HepG2 (cell line): Measurements from ENCODE around the gene RIPPLY1. TPM values are rescaled to one million over a fixed set of nuclear protein-coding genes. Genes with fewer than 3 reads are reported as not detected.
A peak's percentile ranks its signal among the peaks of the same experiment; 100 is the strongest.

Source experiments
- ATAC-seq: fragments of 200-7000 bp; cut with Tn5 transposase; 3 replicates; pipeline ENCODE4 v1.9.1; 2020; ENCODE audit warnings: mild to moderate bottlenecking, moderate library complexity
- BruUV-seq: library from RNA; stranded (reverse); fragments of 400-500 nt; replicated peaks from 2 replicates; lab custom pipeline; 2021; lab: Mats Ljungman, UMichigan
- CTCF ChIA-PET: fragments of 300-600 bp; formaldehyde crosslinking; extraction: SDS; loops from one replicate; lab custom pipeline; 2021; ENCODE audit warnings: low total read pairs, inconsistent platforms, low intra/inter-chr PET ratio; lab: Yijun Ruan, JAX
- POLR2A ChIA-PET: fragments of 350-600 bp; sonication (Branson Sonifier 250); formaldehyde crosslinking; loops from one replicate; lab custom pipeline; 2020; ENCODE audit warnings: antibody characterized with exemption, inconsistent platforms; lab: Yijun Ruan, JAX
- DNase-seq: peaks from one replicate; pipeline ENCODE4 v3.0.0-alpha.2; 2015; ENCODE audit warnings: low spot score
- FAIRE-seq: peaks from 3 replicates; lab custom pipeline; 2011; peaks lifted over from hg19 to GRCh38; lab: Jason Lieb, UNC
- H2AFZ ChIP-seq: one replicate; pipeline ENCODE4 v1.6.1; 2011; ENCODE audit warnings: low read length, inconsistent platforms
- H3K27ac ChIP-seq: fragments of 300-600 bp; 3 replicates; pipeline ENCODE4 v1.8.0; 2011; ENCODE audit warnings: mixed run types, mild to moderate bottlenecking, mixed read lengths, low read length, inconsistent platforms; ENCODE audit not compliant: insufficient read depth; ENCODE audit errors: extremely low read length
- H3K27me3 ChIP-seq, 2 experiments: fragments of 200-600 bp in 1 of 2; 2 replicates in 1 of 2; 3 replicates in 1 of 2; pipeline versions ENCODE4 v1.6.0 to v1.8.0; 2011; ENCODE audit warnings: low read length in 2 of 2, mild to moderate bottlenecking in 2 of 2, moderate library complexity in 2 of 2, inconsistent platforms in 1 of 2; ENCODE audit not compliant: insufficient read depth in 2 of 2, control insufficient read depth in 1 of 2
- H3K36me3 ChIP-seq, 2 experiments: fragments of 200-600 bp in 1 of 2; replicated peaks in 1 of 2; 2 replicates in 1 of 2; 3 replicates in 1 of 2; pipeline versions ENCODE4 v1.5.1 to v1.8.0; 2011; ENCODE audit warnings: low read length in 2 of 2, inconsistent platforms in 1 of 2; ENCODE audit not compliant: insufficient read depth in 2 of 2, control insufficient read depth in 1 of 2
- H3K4me1 ChIP-seq: 2 replicates; pipeline ENCODE4 v1.5.1; 2012; ENCODE audit warnings: low read length, inconsistent platforms; ENCODE audit not compliant: insufficient read depth
- H3K4me2 ChIP-seq: 2 replicates; pipeline ENCODE4 v1.6.0; 2011; ENCODE audit warnings: low read depth, low read length, inconsistent platforms
- H3K4me3 ChIP-seq, 3 experiments: fragments of 200-600 bp in 1 of 3; sonication (generic), shearing (Covaris generic) in 1 of 3; replicated peaks in 1 of 3; 2 replicates each; pipeline ENCODE4 v1.5.1; 2011 to 2016; ENCODE audit warnings: low read length in 3 of 3, inconsistent platforms in 2 of 3, low read depth in 2 of 3, mild to moderate bottlenecking in 2 of 3, control low read depth in 1 of 3, mixed read lengths in 1 of 3; ENCODE audit not compliant: insufficient read depth in 1 of 3
- H3K79me2 ChIP-seq: one replicate; pipeline ENCODE4 v1.6.1; 2011; ENCODE audit warnings: low read length, inconsistent platforms; ENCODE audit not compliant: insufficient read depth
- H3K9ac ChIP-seq: 2 replicates; pipeline ENCODE4 v1.6.0; 2011; ENCODE audit warnings: mild to moderate bottlenecking, low read depth, low read length, inconsistent platforms; ENCODE audit not compliant: insufficient read depth
- H3K9me3 ChIP-seq: 2 replicates; pipeline ENCODE4 v1.5.1; 2012; ENCODE audit warnings: mild to moderate bottlenecking, low read length
- H4K20me1 ChIP-seq: 2 replicates; pipeline ENCODE4 v1.6.0; 2011; ENCODE audit warnings: inconsistent platforms, mild to moderate bottlenecking, low read length, moderate library complexity; ENCODE audit not compliant: insufficient read depth
- BHLHE40 ChIP-seq: IDR thresholded peaks from 2 replicates; pipeline ENCODE4 v1.6.1; 2011; ENCODE audit warnings: low read length, improper control_type of control experiment
- EP300 ChIP-seq, 3 experiments: sonication (generic) in 1 of 3; formaldehyde crosslinking in 1 of 3; IDR thresholded peaks; 2 replicates each; pipeline versions ENCODE4 v1.5.1 to v1.6.1; 2011 to 2020; ENCODE audit warnings: low read depth in 2 of 3, low read length in 2 of 3, borderline replicate concordance in 1 of 3, improper control_type of control experiment in 1 of 3, mild to moderate bottlenecking in 1 of 3, missing genetic modification reagents in 1 of 3, moderate library complexity in 1 of 3
- GTF2F1 ChIP-seq: fragments of 150-350 bp; IDR thresholded peaks from 2 replicates; pipeline ENCODE4 v1.6.1; 2014; ENCODE audit warnings: low read length
- NFIC ChIP-seq: IDR thresholded peaks from 2 replicates; pipeline ENCODE4 v1.6.1; 2012; ENCODE audit warnings: mild to moderate bottlenecking, low read length, inconsistent platforms
- RARA ChIP-seq: IDR thresholded peaks from 2 replicates; pipeline ENCODE4 v1.6.1; 2016; ENCODE audit warnings: missing genetic modification reagents, missing compliant biosample characterization
- RXRA ChIP-seq: sonication (generic); formaldehyde crosslinking; IDR thresholded peaks from 2 replicates; pipeline ENCODE4 v1.5.1; 2020; ENCODE audit warnings: missing genetic modification reagents
- ZFP82 ChIP-seq: sonication (generic); formaldehyde crosslinking; IDR thresholded peaks from 2 replicates; pipeline ENCODE4 v1.5.1; 2020; ENCODE audit warnings: mild to moderate bottlenecking, missing genetic modification reagents, borderline replicate concordance
- ZNF720 ChIP-seq: sonication (generic); formaldehyde crosslinking; IDR thresholded peaks from 2 replicates; pipeline ENCODE4 v1.4.0; 2020; ENCODE audit warnings: missing genetic modification reagents
- ZSCAN22 ChIP-seq: sonication (generic); formaldehyde crosslinking; IDR thresholded peaks from 2 replicates; pipeline ENCODE4 v1.4.0; 2020; ENCODE audit warnings: mild to moderate bottlenecking, missing genetic modification reagents
- WGBS: methylation state at CpG from one replicate; pipeline ENCODE4 v1.1.6; 2017; ENCODE audit warnings: low lambda C conversion rate; 5-methylcytosine and 5-hydroxymethylcytosine counted together
- in situ Hi-C: cut with HindIII; loops from 2 replicates; pipeline ENCODE4 v1.10.0; 2017; ENCODE audit warnings: low pct_unique_long_range_greater_than_20kb; ENCODE audit not compliant: extremely low pct_ligation_motif_present
- intact Hi-C: fragments of 100-400 bp; cut with micrococcal nuclease; formaldehyde crosslinking; loops from one replicate; pipeline ENCODE4 v1.10.0; 2022; ENCODE audit not compliant: unreplicated experiment
- polyA plus RNA-seq, 8 experiments: library from polyadenylated mRNA; depleted of rRNA in 3 of 8; stranded (reverse) in 7 of 8; unstranded in 1 of 8; fragments of >200 nt; fragmentation: Illumina TruSeq in 4 of 8; extraction: Trizol in 4 of 8; gene quantifications; 2 replicates each; pipeline versions ENCODE4 v1.2.1 to v1.2.3, GENCODE V29; 2011 to 2016; ENCODE audit warnings: low read depth in 4 of 8, missing spikeins in 1 of 8, mixed read lengths in 1 of 8; ENCODE audit not compliant: insufficient read depth in 1 of 8
- total RNA-seq, 5 experiments: library from RNA; depleted of rRNA; stranded (reverse); fragments of >200 nt; fragmentation: Illumina TruSeq; extraction: Trizol; gene quantifications; 2 replicates each; pipeline ENCODE4 v1.2.3, GENCODE V29; 2016; ENCODE audit warnings: low read depth in 1 of 5
- TF ChIP-seq, protein P1 (sequence below): sonication (generic); formaldehyde crosslinking; IDR thresholded peaks from 2 replicates; pipeline ENCODE4 v1.9.0; 2021; ENCODE audit warnings: missing genetic modification reagents, borderline replicate concordance
- TF ChIP-seq, protein P2 (sequence below): sonication (generic); formaldehyde crosslinking; IDR thresholded peaks from 2 replicates; pipeline ENCODE4 v1.5.0; 2020; ENCODE audit warnings: mild to moderate bottlenecking, missing genetic modification reagents
- TF ChIP-seq, protein P3 (sequence below): IDR thresholded peaks from 2 replicates; pipeline ENCODE4 v1.6.1; 2012; ENCODE audit warnings: inconsistent platforms
- TF ChIP-seq, protein P4 (sequence below), 2 experiments: sonication (generic) in 1 of 2; formaldehyde crosslinking in 1 of 2; IDR thresholded peaks; 2 replicates each; pipeline versions ENCODE4 v1.4.0 to v1.6.1; 2018 to 2020; ENCODE audit warnings: missing genetic modification reagents in 2 of 2, borderline replicate concordance in 1 of 2, low read depth in 1 of 2, mild to moderate bottlenecking in 1 of 2, missing biosample characterization in 1 of 2

Gene RIPPLY1
- total and polyA plus RNA-seq, 2 of the 13 experiments (the other 11 are each of a cell fraction or from before 2014, with no cell fraction given) = 0.41 to 0.49 TPM

- TF ChIP-seq ZSCAN22 (CRISPR knock-in tag) = no peak
- TF ChIP-seq, protein P1, sequence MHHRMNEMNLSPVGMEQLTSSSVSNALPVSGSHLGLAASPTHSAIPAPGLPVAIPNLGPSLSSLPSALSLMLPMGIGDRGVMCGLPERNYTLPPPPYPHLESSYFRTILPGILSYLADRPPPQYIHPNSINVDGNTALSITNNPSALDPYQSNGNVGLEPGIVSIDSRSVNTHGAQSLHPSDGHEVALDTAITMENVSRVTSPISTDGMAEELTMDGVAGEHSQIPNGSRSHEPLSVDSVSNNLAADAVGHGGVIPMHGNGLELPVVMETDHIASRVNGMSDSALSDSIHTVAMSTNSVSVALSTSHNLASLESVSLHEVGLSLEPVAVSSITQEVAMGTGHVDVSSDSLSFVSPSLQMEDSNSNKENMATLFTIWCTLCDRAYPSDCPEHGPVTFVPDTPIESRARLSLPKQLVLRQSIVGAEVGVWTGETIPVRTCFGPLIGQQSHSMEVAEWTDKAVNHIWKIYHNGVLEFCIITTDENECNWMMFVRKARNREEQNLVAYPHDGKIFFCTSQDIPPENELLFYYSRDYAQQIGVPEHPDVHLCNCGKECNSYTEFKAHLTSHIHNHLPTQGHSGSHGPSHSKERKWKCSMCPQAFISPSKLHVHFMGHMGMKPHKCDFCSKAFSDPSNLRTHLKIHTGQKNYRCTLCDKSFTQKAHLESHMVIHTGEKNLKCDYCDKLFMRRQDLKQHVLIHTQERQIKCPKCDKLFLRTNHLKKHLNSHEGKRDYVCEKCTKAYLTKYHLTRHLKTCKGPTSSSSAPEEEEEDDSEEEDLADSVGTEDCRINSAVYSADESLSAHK (CRISPR knock-in tag) = no peak
- no peak for TF ChIP-seq BHLHE40
- TF ChIP-seq RARA (CRISPR knock-in tag) = no peak
- TF ChIP-seq, protein P2, sequence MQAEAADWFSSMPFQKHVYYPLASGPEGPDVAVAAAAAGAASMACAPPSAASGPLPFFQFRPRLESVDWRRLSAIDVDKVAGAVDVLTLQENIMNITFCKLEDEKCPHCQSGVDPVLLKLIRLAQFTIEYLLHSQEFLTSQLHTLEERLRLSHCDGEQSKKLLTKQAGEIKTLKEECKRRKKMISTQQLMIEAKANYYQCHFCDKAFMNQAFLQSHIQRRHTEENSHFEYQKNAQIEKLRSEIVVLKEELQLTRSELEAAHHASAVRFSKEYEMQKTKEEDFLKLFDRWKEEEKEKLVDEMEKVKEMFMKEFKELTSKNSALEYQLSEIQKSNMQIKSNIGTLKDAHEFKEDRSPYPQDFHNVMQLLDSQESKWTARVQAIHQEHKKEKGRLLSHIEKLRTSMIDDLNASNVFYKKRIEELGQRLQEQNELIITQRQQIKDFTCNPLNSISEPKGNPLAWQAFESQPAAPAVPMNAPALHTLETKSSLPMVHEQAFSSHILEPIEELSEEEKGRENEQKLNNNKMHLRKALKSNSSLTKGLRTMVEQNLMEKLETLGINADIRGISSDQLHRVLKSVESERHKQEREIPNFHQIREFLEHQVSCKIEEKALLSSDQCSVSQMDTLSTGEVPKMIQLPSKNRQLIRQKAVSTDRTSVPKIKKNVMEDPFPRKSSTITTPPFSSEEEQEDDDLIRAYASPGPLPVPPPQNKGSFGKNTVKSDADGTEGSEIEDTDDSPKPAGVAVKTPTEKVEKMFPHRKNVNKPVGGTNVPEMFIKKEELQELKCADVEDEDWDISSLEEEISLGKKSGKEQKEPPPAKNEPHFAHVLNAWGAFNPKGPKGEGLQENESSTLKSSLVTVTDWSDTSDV (CRISPR knock-in tag) = no peak
- TF ChIP-seq, all 625 proteins: peak for 0
Observed at GRCh38 chrX:106935175-106935574, 32.0 kb upstream of the RIPPLY1 start (continued).

- BruUV-seq = no TSS peak
- H3K9ac ChIP-seq = peak overlapping the region; percentile 59
- H3K4me2 ChIP-seq = peak overlapping the region; percentile 86
- ATAC-seq (peak; percentile 77), DNase-seq (peak; percentile 89), FAIRE-seq (peak; percentile 87)
- WGBS = no CpG with 5 or more reads among the region's 3 CpGs
- H3K9me3 ChIP-seq = no peaks in the 10 kb centered on the region
- H3K36me3 ChIP-seq = no peaks in the 10 kb centered on the region
- no peaks in the 10 kb centered on the region for H4K20me1 ChIP-seq
- peak overlapping the region in 2 of 3 experiments; percentile 7 to 58; a peak in 3 of 6 replicates for H3K4me3 ChIP-seq
- no peaks in the 10 kb centered on the region for H3K27me3 ChIP-seq
- ChIA-PET POLR2A (interaction anchor here (1.1 to 3.2 kb wide), 5 partner anchors 8 to 35 kb away, joined by 3 to 76 read pairs (median 4); partner anchors contain the start of gene RIPPLY1), CTCF (no interaction called here)
- in situ Hi-C loops = no loop called here
- no peaks in the 10 kb centered on the region for H3K79me2 ChIP-seq
- no peak overlapping the region for H2AFZ ChIP-seq
- peak overlapping the region; percentile 90 for H3K27ac ChIP-seq
- peaks cover 47% of the 10 kb centered on the region for H3K4me1 ChIP-seq
- intact Hi-C loops = loop anchor here (1.0 to 2.0 kb wide), 2 partner anchors 21 to 35 kb away; no protein-coding TSS in a partner anchor
- TF ChIP-seq NFIC (0 out of 2 replicates have a peak, but pooled peaks have one; percentile 29), ZFP82 (CRISPR knock-in tag) (no peak), RXRA (CRISPR knock-in tag) (peak; percentile 40; the same call in 1 of the 2 replicates), ZNF720 (CRISPR knock-in tag) (no peak), GTF2F1 (no peak), EP300 (IDR thresholded peaks at IDR 0.05; ENCODE audit: low read depth in 2 of 2, low read length in 2 of 2) (peak in 1 of 2 experiments; percentile 82; a peak in 1 of 4 replicates), EP300 (CRISPR knock-in tag; IDR thresholded peaks at IDR 0.05; ENCODE audit: borderline replicate concordance) (no peak)
- TF ChIP-seq, protein P3, sequence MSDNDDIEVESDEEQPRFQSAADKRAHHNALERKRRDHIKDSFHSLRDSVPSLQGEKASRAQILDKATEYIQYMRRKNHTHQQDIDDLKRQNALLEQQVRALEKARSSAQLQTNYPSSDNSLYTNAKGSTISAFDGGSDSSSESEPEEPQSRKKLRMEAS = peak; percentile 55; the same call in 1 of the 2 replicates
- TF ChIP-seq, protein P4, sequence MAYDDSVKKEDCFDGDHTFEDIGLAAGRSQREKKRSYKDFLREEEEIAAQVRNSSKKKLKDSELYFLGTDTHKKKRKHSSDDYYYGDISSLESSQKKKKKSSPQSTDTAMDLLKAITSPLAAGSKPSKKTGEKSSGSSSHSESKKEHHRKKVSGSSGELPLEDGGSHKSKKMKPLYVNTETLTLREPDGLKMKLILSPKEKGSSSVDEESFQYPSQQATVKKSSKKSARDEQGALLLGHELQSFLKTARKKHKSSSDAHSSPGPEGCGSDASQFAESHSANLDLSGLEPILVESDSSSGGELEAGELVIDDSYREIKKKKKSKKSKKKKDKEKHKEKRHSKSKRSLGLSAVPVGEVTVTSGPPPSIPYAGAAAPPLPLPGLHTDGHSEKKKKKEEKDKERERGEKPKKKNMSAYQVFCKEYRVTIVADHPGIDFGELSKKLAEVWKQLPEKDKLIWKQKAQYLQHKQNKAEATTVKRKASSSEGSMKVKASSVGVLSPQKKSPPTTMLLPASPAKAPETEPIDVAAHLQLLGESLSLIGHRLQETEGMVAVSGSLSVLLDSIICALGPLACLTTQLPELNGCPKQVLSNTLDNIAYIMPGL (CRISPR knock-in tag; IDR thresholded peaks at IDR 0.05; ENCODE audit: borderline replicate concordance in 1 of 2, low read depth in 1 of 2) = no peak
Observed at GRCh38 chrX:106933538-106933961, 30.4 kb upstream of the RIPPLY1 start.
